MM.1S (cell line): ENCODE measurements around the gene CDK11A.

Experiments
- EZH2 ChIP-seq: fragments of 300-600 bp; sonication (generic); optimal IDR thresholded peaks from 2 replicates; pipeline ENCODE3; 2017; ENCODE audit warnings: low read depth, mild to moderate bottlenecking, antibody characterized with exemption, low read length, mixed read lengths
- TF ChIP-seq, protein P1 (sequence below): fragments of 300-600 bp; sonication (generic); IDR thresholded peaks from 2 replicates; pipeline ENCODE4 v1.5.1; 2016; ENCODE audit warnings: antibody characterized with exemption, low read length, mixed read lengths

DNA sequence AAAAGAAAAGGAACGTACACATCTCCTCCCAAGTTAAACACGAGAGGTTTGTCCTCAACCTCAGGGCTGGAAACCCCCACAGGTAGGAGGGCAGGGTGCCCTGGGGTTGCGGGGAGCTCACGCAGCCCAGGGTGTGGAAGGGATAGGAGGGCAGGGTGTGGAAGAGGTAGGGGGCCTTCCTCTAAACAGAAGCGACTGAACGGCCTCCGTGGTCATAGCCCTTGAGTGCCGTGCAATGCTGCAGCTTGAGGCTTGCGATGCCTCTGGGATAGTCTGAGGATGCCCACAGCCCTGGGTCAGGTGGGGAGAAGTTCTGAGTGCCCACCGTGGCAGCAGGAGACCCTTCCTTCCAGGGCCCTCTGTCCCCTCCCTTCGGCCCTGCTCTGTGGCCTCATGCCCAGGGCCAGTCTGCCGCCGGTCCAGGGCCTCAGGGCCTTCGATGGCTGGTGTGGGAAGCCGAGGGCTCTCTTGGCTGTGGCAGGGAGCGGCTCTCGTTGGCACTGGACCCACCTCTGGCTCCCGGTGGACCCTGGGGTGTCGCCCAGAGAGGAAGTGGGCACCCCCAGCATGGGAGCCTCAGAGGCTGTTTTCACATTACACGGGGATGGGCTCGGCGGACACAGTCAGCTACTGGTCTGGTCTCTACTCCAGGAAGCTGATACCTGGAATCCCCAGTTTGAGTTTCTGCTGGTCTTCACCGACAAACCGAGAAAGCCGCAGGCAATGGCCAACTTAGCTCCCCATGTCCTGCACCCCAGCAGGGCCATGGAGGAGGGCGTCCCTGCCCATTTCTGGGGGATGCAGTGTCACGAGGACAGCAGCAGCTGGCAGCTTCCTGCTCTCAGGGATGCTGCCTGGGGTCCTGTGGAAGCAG lies 59.0 kb downstream of the CDK11A start:
- TF ChIP-seq, protein P1, sequence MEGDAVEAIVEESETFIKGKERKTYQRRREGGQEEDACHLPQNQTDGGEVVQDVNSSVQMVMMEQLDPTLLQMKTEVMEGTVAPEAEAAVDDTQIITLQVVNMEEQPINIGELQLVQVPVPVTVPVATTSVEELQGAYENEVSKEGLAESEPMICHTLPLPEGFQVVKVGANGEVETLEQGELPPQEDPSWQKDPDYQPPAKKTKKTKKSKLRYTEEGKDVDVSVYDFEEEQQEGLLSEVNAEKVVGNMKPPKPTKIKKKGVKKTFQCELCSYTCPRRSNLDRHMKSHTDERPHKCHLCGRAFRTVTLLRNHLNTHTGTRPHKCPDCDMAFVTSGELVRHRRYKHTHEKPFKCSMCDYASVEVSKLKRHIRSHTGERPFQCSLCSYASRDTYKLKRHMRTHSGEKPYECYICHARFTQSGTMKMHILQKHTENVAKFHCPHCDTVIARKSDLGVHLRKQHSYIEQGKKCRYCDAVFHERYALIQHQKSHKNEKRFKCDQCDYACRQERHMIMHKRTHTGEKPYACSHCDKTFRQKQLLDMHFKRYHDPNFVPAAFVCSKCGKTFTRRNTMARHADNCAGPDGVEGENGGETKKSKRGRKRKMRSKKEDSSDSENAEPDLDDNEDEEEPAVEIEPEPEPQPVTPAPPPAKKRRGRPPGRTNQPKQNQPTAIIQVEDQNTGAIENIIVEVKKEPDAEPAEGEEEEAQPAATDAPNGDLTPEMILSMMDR = no peak
- no peak for TF ChIP-seq EZH2
